ENCODE results near the gene CTNNA3. TPM values are rescaled to one million over a fixed set of nuclear protein-coding genes. Genes with fewer than 3 reads are reported as not detected.
"Not testable (repeated sequence)": the region's sequence is repeated elsewhere in the genome, so short reads cannot be mapped to it uniquely, and the experiment has no call there.

The CTNNA3 gene
- total RNA-seq, 1 experiment from 2014 or later: 0.85 TPM

- Histone ChIP-seq H3K4me3 (ENCODE audit: low read depth in 2 of 2, low read length in 2 of 2) (no peak overlapping the region), H3K4me1 (ENCODE audit: control insufficient read depth, insufficient read depth, low read length) (no peaks in the 10 kb centered on the region), H3K36me3 (ENCODE audit: control insufficient read depth, insufficient read depth, low read length) (no peaks in the 10 kb centered on the region), H3K9me3 (ENCODE audit: control insufficient read depth, insufficient read depth, low read depth, low read length) (no peaks in the 10 kb centered on the region), H3K27me3 (ENCODE audit: control insufficient read depth, insufficient read depth, low read length) (no peaks in the 10 kb centered on the region), H3K27ac (ENCODE audit: low read length) (no peak overlapping the region)
- ChIA-PET CTCF (no interaction called here), POLR2A (no interaction called here)
- ATAC-seq (no peak), DNase-seq (ENCODE audit: low read depth, low spot score) (no peak)
- in situ Hi-C loops (cut with HindIII; ENCODE audit: low pct_unique_long_range_greater_than_20kb, low sequenced_read_pairs) (no loop called here), intact Hi-C loops (cut with micrococcal nuclease; ENCODE audit: unreplicated experiment) (no loop called here)
- no TSS peak for BruUV-seq (replicated peaks)
- TF ChIP-seq REST (IDR thresholded peaks at IDR 0.05; ENCODE audit: insufficient read depth in 1 of 2, low read depth in 2 of 2, low read length in 1 of 2) (no peak), POLR2AphosphoS5 (IDR thresholded peaks at IDR 0.05; ENCODE audit: low read depth, low read length) (no peak), TCF7L2 (IDR thresholded peaks at IDR 0.05; ENCODE audit: low read depth, low read length) (no peak), SIN3A (IDR thresholded peaks at IDR 0.05; ENCODE audit: borderline replicate concordance, insufficient read depth, low read depth, low read length) (no peak)
- TF ChIP-seq, protein P1, sequence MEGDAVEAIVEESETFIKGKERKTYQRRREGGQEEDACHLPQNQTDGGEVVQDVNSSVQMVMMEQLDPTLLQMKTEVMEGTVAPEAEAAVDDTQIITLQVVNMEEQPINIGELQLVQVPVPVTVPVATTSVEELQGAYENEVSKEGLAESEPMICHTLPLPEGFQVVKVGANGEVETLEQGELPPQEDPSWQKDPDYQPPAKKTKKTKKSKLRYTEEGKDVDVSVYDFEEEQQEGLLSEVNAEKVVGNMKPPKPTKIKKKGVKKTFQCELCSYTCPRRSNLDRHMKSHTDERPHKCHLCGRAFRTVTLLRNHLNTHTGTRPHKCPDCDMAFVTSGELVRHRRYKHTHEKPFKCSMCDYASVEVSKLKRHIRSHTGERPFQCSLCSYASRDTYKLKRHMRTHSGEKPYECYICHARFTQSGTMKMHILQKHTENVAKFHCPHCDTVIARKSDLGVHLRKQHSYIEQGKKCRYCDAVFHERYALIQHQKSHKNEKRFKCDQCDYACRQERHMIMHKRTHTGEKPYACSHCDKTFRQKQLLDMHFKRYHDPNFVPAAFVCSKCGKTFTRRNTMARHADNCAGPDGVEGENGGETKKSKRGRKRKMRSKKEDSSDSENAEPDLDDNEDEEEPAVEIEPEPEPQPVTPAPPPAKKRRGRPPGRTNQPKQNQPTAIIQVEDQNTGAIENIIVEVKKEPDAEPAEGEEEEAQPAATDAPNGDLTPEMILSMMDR (IDR thresholded peaks at IDR 0.05): no peak
These were observed 1330.3 kb downstream of the CTNNA3 start for GRCh38 chr10:66365686-66366085.

DNA sequence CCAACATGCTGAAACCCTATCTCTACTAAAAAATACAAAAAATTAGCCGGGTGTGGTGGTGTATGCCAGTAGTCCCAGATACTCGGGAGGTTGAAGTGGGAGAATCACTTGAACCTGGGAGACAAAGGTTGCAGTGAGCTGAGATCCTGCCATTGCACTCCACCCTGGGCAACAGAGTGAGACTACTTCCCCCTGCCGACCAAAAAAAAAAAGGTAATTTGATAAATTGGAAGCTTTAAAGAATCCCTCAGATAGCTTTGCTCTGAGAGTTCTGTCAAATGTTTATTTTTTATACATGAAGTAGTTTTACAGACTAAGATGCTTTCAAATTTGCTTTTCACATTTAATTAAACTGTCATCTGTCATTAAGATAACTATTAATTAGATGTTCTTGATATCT lies 1333.5 kb downstream of the CTNNA3 start:
- no peak overlapping the region for H3K4me3 ChIP-seq (ENCODE audit: low read depth in 2 of 2, low read length in 2 of 2)
- H3K36me3 ChIP-seq (ENCODE audit: control insufficient read depth, insufficient read depth, low read length): no peaks in the 10 kb centered on the region
- TF ChIP-seq, protein P1 (IDR thresholded peaks at IDR 0.05): no peak
- TF ChIP-seq SIN3A (IDR thresholded peaks at IDR 0.05; ENCODE audit: borderline replicate concordance, insufficient read depth, low read depth, low read length) (no peak), REST (IDR thresholded peaks at IDR 0.05; ENCODE audit: insufficient read depth in 1 of 2, low read depth in 2 of 2, low read length in 1 of 2) (no peak), POLR2AphosphoS5 (IDR thresholded peaks at IDR 0.05; ENCODE audit: low read depth, low read length) (no peak), TCF7L2 (IDR thresholded peaks at IDR 0.05; ENCODE audit: low read depth, low read length) (no peak)
- H3K27ac ChIP-seq (ENCODE audit: low read length): no peak overlapping the region
- POLR2A ChIA-PET: no interaction called here
- BruUV-seq (replicated peaks): no TSS peak
- in situ Hi-C loops (cut with HindIII; ENCODE audit: low pct_unique_long_range_greater_than_20kb, low sequenced_read_pairs) (no loop called here), intact Hi-C loops (cut with micrococcal nuclease; ENCODE audit: unreplicated experiment) (no loop called here)
- no peaks in the 10 kb centered on the region for H3K9me3 ChIP-seq (ENCODE audit: control insufficient read depth, insufficient read depth, low read depth, low read length)
- CTCF ChIA-PET: interaction anchor here (0.6 kb wide), 1 partner anchor 87 kb away, joined by 3 read pairs; no protein-coding TSS in a partner anchor
- H3K27me3 ChIP-seq (ENCODE audit: control insufficient read depth, insufficient read depth, low read length): no peaks in the 10 kb centered on the region
- no peaks in the 10 kb centered on the region for H3K4me1 ChIP-seq (ENCODE audit: control insufficient read depth, insufficient read depth, low read length)
- no peak for ATAC-seq
- DNase-seq (ENCODE audit: low read depth, low spot score): no peak

GRCh38 chr10:66353822-66354221 lies 1342.2 kb downstream of the CTNNA3 start:
- in situ Hi-C loops (cut with HindIII; ENCODE audit: low pct_unique_long_range_greater_than_20kb, low sequenced_read_pairs); H3K4me1 ChIP-seq (ENCODE audit: control insufficient read depth, insufficient read depth, low read length); POLR2A ChIA-PET; DNase-seq (ENCODE audit: low read depth, low spot score); H3K9me3 ChIP-seq (ENCODE audit: control insufficient read depth, insufficient read depth, low read depth, low read length); H3K27ac ChIP-seq (ENCODE audit: low read length); intact Hi-C loops (cut with micrococcal nuclease; ENCODE audit: unreplicated experiment); ATAC-seq; H3K27me3 ChIP-seq (ENCODE audit: control insufficient read depth, insufficient read depth, low read length); BruUV-seq (replicated peaks); H3K36me3 ChIP-seq (ENCODE audit: control insufficient read depth, insufficient read depth, low read length); H3K4me3 ChIP-seq (ENCODE audit: low read depth in 2 of 2, low read length in 2 of 2): not testable (repeated sequence)
- CTCF ChIA-PET: interaction anchor here (0.7 kb wide), 1 partner anchor 545 kb away, joined by 5 read pairs; no protein-coding TSS in a partner anchor
